Measurements from ENCODE around the gene PPP1CA.
A peak's percentile ranks its signal among the peaks of the same experiment; 100 is the strongest.

PPP1CA gene

DNA sequence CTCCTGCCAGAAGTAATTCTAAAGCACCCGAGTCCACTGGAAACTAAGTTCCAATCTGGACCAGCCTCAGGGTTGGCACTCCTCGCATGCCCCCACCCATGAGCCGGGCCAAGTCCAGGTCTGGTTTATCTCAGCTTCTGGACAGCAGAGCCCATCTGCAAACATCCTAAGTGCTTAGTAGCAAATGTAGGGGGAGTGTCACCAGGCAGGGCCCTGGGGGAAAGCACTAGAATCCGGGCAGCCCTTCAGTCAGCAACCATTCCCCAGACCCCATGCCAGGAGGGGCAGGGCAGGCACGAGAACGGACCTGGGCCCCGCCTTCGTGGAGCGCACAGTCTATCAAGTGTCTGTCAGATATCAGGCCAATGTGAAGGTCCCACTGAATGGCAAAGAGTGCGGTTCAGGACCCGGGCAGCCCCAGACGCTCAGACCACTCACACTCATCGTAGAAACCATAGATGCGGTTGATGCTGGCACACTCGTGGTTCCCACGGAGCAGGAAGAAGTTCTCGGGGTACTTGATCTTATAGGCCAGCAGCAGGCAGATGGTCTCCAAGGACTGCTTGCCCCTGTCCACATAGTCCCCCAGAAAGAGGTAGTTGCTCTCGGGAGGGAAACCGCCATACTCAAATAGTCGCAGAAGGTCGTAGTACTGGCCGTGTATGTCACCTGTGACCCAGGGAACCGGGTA is 1.3 kb downstream of the PPP1CA start:
- no peak overlapping the region for H3K27ac Mint-ChIP-seq (ENCODE audit: low read depth)
- no peaks in the 10 kb centered on the region for H3K27me3 Mint-ChIP-seq
- DNase-seq (ENCODE audit: low spot score in 2 of 2) (no peak), ATAC-seq (replicated peaks; ENCODE audit: extremely low read depth, poor library complexity, severe bottlenecking) (no peak)
- H3K4me1 Mint-ChIP-seq: peaks cover 46% of the 10 kb centered on the region
- H3K9me3 Mint-ChIP-seq: no peaks in the 10 kb centered on the region
- H3K4me3 Mint-ChIP-seq: peak overlapping the region; percentile 87
- peaks cover 43% of the 10 kb centered on the region for H3K36me3 Mint-ChIP-seq (ENCODE audit: insufficient read depth)

DNA sequence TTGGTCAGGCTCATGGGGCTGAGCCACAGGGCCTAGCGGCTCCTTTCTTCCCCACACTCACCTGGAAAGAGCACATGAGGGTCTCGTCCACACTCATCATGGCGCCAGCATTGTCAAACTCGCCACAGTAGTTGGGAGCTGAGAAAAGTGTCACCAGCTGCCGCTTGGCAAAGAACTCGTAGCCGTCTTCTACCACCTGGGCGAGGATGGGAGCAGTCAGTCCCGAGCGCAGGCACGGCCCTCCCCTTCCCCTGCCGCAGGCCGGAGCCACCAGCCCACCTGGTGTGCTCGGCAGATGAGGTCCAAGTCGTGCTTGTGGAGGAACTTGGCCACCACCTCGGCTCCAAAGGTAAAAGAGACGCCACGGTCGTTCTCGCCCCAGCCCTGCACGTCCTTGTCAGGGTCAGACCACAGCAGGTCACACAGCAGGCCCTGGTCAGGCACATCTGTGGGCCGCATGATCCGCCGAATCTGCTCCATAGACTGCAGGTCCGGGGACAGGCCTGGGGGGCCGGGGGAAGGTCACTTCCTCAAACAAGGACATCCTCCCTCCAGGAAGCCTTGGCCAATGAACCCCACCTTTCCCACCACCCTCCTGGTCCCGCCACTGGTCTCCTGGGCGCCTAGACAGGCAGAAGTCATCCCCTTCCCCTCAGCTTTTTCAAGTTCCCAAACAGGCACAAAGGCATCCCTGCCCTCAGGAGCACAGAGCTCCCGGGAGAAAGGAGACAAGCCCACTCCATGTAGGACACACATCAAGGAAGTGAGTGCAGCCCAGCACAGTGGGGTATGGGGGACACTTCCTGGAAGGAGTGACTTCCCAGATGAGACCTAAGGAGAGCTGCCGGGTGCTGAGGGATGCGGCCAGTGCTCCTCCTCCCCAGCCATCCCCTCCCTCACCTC is 2.7 kb downstream of the PPP1CA start:
- H3K27me3 Mint-ChIP-seq: no peaks in the 10 kb centered on the region
- H3K36me3 Mint-ChIP-seq (ENCODE audit: insufficient read depth): peaks cover 32% of the 10 kb centered on the region
- no peak overlapping the region for H3K27ac Mint-ChIP-seq (ENCODE audit: low read depth)
- DNase-seq (ENCODE audit: low spot score in 2 of 2) (no peak), ATAC-seq (replicated peaks; ENCODE audit: extremely low read depth, poor library complexity, severe bottlenecking) (no peak)
- peaks cover 38% of the 10 kb centered on the region for H3K4me1 Mint-ChIP-seq
- peak overlapping the region; percentile 87 for H3K4me3 Mint-ChIP-seq
- H3K9me3 Mint-ChIP-seq: no peaks in the 10 kb centered on the region

DNA sequence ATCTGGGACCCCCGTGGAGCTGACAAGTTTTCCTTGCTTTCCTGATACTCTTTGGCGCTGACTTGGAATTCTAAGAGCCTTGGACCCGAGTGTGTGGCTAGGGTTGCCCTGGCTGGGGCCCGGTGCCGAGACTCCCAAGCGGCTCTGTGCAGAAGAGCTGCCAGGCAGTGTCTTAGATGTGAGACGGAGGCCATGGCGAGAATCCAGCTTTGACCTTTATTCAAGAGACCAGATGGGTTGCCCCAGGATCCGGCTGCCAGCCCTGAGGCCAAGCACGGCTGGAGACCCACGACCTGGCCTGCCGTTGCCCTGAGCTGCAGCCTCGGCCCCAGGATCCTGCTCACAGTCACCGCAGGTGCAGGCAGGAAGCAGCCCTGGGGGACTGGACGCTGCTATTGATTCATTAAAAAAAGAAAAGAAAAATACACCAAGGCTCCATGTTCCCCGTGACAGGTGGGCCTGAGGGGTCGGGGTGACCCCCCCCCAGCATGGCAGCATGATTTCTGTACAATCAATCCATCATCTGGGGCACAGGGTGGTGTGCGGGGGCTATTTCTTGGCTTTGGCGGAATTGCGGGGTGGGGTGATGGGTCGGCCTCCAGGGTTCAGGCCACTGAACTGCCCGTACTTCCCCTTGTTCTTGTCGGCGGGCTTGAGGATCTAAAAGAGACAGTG is 3.5 kb downstream of the PPP1CA start:
- no peaks in the 10 kb centered on the region for H3K9me3 Mint-ChIP-seq
- ATAC-seq (replicated peaks; ENCODE audit: extremely low read depth, poor library complexity, severe bottlenecking): no peak
- H3K4me1 Mint-ChIP-seq: peaks cover 40% of the 10 kb centered on the region
- peak overlapping the region; percentile 57 for H3K4me3 Mint-ChIP-seq
- peak overlapping the region; percentile 84 for H3K27ac Mint-ChIP-seq (ENCODE audit: low read depth)
- no peaks in the 10 kb centered on the region for H3K27me3 Mint-ChIP-seq
- H3K36me3 Mint-ChIP-seq (ENCODE audit: insufficient read depth): peaks cover 28% of the 10 kb centered on the region
- no peak for DNase-seq (ENCODE audit: low spot score in 2 of 2)

DNA sequence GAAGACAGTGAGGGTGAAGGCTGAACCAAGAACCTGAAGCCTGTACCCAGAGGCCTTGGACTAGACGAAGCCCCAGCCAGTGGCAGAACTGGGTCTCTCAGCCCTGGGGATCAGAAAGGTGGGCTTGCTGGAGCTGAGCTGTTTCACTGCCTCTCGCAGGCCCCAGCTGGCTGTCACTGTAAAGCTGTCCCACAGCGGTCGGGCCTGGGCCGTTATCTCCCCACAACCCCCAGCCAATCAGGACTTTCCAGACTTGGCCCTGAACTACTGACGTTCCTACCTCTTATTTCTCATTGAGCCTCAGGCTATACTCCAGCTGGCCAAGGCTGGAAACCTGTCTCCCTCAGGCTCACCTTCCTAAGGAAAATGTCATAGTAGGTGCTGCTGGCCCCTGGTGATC is 4.1 kb downstream of the PPP1CA start:
- ATAC-seq (replicated peaks; ENCODE audit: extremely low read depth, poor library complexity, severe bottlenecking) (no peak), DNase-seq (ENCODE audit: low spot score in 2 of 2) (no peak)
- Mint-ChIP-seq H3K4me1 (peaks cover 43% of the 10 kb centered on the region), H3K9me3 (no peaks in the 10 kb centered on the region), H3K4me3 (peak overlapping the region; percentile 57), H3K36me3 (ENCODE audit: insufficient read depth) (peaks cover 30% of the 10 kb centered on the region), H3K27ac (ENCODE audit: low read depth) (peak overlapping the region; percentile 84), H3K27me3 (no peaks in the 10 kb centered on the region)

DNA sequence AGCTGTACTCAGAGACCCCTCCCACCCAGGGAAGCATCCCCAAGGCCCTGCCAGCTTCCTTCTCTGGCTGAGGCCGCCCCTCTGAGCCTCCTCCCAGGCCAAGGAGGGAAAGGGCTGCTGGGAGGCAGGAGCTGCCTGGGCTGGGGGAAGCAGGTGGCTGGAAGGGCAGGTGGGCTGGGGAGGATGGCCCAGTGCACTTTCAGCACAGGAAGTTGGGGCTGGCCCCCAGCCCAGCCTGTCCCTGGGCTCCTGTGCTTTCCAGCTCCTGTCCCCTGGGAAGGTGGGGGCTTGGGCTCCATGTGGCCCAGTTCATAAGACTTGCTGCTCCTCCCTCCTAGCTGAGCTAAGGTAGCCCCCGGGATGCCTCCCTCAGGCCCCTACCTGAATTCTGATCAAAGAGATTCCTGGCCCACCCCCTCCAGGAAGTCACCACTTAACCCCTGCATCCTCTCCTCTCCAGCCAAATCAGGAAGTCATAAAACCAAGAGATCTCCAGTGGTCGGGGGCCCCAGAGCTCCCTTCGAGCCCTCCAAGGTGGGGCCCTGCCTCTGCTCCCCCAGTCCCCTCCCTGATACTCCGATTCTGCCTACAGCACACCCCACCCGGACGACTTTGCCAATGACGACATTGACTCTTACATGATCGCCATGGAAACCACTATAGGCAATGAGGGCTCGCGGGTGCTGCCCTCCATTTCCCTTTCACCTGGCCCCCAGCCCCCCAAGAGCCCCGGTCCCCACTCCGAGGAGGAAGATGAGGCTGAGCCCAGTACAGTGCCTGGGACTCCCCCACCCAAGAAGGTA is 4.9 kb downstream of the PPP1CA start:
- Mint-ChIP-seq H3K36me3 (ENCODE audit: insufficient read depth) (peaks cover 30% of the 10 kb centered on the region), H3K27me3 (no peaks in the 10 kb centered on the region), H3K4me3 (peak overlapping the region; percentile 57), H3K4me1 (peaks cover 48% of the 10 kb centered on the region), H3K27ac (ENCODE audit: low read depth) (peak overlapping the region; percentile 84), H3K9me3 (no peaks in the 10 kb centered on the region)
- ATAC-seq (replicated peaks; ENCODE audit: extremely low read depth, poor library complexity, severe bottlenecking) (no peak), DNase-seq (ENCODE audit: low spot score in 2 of 2) (no peak)

DNA sequence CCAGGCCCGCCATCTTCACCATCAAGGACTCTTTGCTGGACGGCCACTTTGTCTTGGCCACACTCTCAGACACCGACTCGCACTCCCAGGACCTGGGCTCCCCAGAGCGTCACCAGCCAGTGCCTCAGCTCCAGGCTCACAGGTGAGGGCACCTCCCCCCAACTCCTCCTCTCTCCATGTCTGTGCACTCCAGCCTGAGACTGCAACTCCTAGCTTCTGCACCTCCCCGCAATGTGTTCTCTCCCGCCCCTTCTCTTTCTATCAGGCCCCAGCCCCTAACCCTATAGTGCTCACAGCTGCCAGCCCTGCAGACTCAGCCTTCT is 5.4 kb downstream of the PPP1CA start:
- Mint-ChIP-seq H3K27ac (ENCODE audit: low read depth) (no peak overlapping the region), H3K27me3 (no peaks in the 10 kb centered on the region), H3K36me3 (ENCODE audit: insufficient read depth) (peaks cover 33% of the 10 kb centered on the region), H3K9me3 (no peaks in the 10 kb centered on the region), H3K4me3 (no peak overlapping the region), H3K4me1 (peaks cover 52% of the 10 kb centered on the region)
- DNase-seq (ENCODE audit: low spot score in 2 of 2): no peak
- ATAC-seq (replicated peaks; ENCODE audit: extremely low read depth, poor library complexity, severe bottlenecking): no peak

DNA sequence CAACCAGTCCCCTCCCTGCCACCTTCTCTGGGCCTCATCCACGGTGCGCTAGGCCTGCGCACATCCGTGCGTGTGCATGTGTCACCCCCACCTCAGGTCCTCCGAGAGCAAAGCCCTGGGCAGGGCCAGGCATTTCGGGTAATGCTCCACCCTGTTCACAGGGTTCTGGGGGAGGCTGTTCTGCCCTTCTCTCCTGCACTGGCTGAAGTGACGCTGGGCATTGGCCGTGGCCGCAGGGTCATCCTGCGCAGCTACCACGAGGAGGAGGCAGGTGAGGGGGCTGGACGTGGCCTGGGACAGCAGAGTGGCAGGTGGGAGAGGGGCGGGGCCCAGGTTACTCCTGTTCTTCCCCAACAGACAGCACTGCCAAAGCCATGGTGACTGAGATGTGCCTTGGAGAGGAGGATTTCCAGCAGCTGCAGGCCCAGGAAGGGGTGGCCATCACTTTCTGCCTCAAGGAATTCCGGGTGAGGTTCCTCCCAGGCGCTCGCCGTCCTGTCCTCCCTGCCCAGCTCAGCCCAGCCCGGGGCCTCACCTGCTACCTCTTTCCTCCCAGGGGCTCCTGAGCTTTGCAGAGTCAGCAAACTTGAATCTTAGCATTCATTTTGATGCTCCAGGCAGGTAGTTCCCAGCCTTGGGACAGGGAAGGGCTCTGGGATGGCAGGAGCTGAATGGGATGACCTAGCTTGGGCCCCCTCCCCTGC is 6.0 kb downstream of the PPP1CA start:
- peaks cover 34% of the 10 kb centered on the region for H3K36me3 Mint-ChIP-seq (ENCODE audit: insufficient read depth)
- no peak overlapping the region for H3K4me3 Mint-ChIP-seq
- no peaks in the 10 kb centered on the region for H3K9me3 Mint-ChIP-seq
- H3K27ac Mint-ChIP-seq (ENCODE audit: low read depth): no peak overlapping the region
- H3K4me1 Mint-ChIP-seq: peaks cover 54% of the 10 kb centered on the region
- no peaks in the 10 kb centered on the region for H3K27me3 Mint-ChIP-seq
- no peak for ATAC-seq (replicated peaks; ENCODE audit: extremely low read depth, poor library complexity, severe bottlenecking)
- DNase-seq (ENCODE audit: low spot score in 2 of 2): no peak

DNA sequence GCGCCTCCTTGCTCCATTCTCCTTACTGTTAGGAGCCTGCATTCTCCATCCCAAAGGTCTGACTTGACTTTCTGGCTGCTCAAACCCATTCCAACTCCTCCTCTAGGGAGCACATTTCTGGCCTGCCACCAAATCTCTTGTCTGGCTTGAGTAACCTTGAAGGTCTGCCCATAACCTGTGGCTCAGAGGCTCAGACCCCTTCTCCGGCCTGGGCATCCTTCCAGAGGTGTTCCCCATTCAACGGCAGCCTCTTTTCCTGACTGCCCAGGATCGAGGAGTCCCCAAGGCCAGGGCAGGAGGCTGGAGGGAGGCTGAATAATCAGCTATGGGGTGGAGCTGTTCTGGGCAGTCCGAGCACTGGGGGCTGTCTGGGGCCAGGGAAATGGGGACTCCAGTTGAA is 7.7 kb downstream of the PPP1CA start:
- peak overlapping the region; percentile 85 for H3K4me3 Mint-ChIP-seq
- ATAC-seq (replicated peaks; ENCODE audit: extremely low read depth, poor library complexity, severe bottlenecking): no peak
- no peaks in the 10 kb centered on the region for H3K27me3 Mint-ChIP-seq
- H3K4me1 Mint-ChIP-seq: peaks cover 60% of the 10 kb centered on the region
- no peaks in the 10 kb centered on the region for H3K9me3 Mint-ChIP-seq
- H3K36me3 Mint-ChIP-seq (ENCODE audit: insufficient read depth): peaks cover 26% of the 10 kb centered on the region
- DNase-seq (ENCODE audit: low spot score in 2 of 2): no peak
- H3K27ac Mint-ChIP-seq (ENCODE audit: low read depth): peak overlapping the region; percentile 12

DNA sequence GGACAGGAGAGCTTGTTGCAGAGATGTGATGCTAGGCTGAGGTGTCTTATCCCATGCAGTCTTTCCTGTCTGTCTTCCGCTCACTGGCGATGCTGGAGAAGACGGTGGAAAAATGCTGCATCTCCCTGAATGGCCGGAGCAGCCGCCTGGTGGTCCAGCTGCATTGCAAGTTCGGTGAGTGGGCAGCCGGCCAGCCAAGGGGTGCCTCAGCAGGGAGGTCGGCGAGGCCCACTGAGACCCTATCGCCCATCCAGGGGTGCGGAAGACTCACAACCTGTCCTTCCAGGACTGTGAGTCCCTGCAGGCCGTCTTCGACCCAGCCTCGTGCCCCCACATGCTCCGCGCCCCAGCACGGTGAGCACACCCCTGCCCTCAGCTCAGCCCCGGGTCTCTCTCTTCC is 8.2 kb downstream of the PPP1CA start:
- Mint-ChIP-seq H3K27me3 (no peaks in the 10 kb centered on the region), H3K9me3 (no peaks in the 10 kb centered on the region), H3K27ac (ENCODE audit: low read depth) (peak overlapping the region; percentile 12), H3K4me1 (peaks cover 62% of the 10 kb centered on the region), H3K36me3 (ENCODE audit: insufficient read depth) (peaks cover 22% of the 10 kb centered on the region), H3K4me3 (peak overlapping the region; percentile 85)
- DNase-seq (ENCODE audit: low spot score in 2 of 2) (no peak), ATAC-seq (replicated peaks; ENCODE audit: extremely low read depth, poor library complexity, severe bottlenecking) (no peak)

DNA sequence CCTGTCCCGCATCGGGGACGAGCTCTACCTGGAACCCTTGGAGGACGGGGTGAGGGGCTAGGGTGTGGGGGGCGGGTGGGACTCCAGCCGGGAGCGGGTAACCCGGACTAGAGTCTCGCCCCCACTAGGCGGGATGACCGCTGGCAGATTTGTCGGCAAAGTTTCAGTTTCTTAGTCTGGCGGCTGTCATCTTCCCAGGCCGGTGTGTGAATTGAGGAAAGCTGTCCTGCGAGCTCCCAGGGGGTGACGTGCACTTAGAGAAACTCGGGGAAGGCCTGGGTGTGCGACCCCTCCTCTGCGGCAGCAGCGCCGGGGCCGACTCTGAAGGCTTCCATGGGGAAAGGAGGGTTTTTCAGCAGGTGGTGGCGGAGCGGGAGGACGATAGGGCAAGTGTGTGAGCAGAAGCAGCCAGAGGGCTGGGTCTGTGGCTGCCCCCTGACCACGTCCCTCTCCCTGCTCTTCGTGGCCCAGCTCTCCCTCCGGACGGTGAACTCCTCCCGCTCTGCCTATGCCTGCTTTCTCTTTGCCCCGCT is 9.4 kb downstream of the PPP1CA start:
- Mint-ChIP-seq H3K4me1 (peaks cover 56% of the 10 kb centered on the region), H3K27ac (ENCODE audit: low read depth) (peak overlapping the region; percentile 69), H3K36me3 (ENCODE audit: insufficient read depth) (peaks cover 14% of the 10 kb centered on the region), H3K27me3 (no peaks in the 10 kb centered on the region), H3K4me3 (peak overlapping the region; percentile 85), H3K9me3 (no peaks in the 10 kb centered on the region)
- ATAC-seq (replicated peaks; ENCODE audit: extremely low read depth, poor library complexity, severe bottlenecking): peak; percentile 11
- no peak for DNase-seq (ENCODE audit: low spot score in 2 of 2)

DNA sequence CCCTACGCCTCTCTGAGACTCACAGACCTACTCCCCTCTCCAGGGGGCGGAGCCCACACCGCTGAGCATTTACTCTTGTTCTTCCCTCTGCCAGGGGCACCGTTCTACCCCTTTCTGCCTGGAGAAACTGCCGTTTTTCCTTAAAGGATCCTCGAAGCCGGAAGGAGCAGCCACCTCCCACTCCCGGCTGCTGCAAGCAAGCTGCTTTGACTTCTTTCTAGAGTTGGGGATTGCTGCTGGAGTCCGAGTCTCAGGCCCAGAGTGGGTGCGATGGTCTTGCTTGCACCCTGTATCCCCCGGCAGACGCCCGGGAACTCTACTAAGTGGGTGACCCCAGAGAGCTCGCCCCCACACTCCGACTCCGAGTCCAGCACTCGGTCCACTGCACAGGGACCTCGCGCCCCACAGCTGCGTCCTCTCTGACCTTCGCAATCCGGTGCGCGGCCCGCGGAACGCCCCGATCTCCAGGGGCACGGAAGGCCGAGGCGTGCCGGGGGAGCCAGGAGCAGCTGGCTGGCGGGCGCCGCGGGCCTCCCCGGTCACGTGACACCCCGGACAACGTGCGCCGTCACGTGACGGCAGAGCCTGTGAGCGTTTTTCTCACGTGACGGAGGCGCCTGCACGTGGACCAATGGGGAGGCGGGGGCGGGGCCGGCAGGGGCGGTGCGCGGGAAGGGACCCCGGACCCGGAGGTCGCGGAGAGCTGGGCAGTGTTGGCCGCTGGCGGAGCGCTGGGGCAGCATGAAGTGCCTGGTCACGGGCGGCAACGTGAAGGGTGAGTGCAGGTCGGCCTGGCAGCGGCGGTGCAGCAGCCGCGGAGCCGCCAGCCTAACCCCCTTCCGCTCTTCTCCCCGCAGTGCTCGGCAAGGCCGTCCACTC is 10.1 kb downstream of the PPP1CA start, which contains the start of gene RAD9A:
TSS of gene RAD9A (plus strand) at position 683 of the 879 bp plus-strand sequence. CDS start at position 742, 59 bp downstream.
- DNase-seq (ENCODE audit: low spot score in 2 of 2): peak; percentile 72 to 84
- no peaks in the 10 kb centered on the region for H3K9me3 Mint-ChIP-seq
- peaks cover 50% of the 10 kb centered on the region for H3K4me1 Mint-ChIP-seq
- peaks cover 11% of the 10 kb centered on the region for H3K36me3 Mint-ChIP-seq (ENCODE audit: insufficient read depth)
- H3K4me3 Mint-ChIP-seq: peak within 1 kb of the TSS; percentile 85
- peak; percentile 80 for ATAC-seq (replicated peaks; ENCODE audit: extremely low read depth, poor library complexity, severe bottlenecking)
- no peaks in the 10 kb centered on the region for H3K27me3 Mint-ChIP-seq
- peak within 1 kb of the TSS; percentile 69 for H3K27ac Mint-ChIP-seq (ENCODE audit: low read depth)
